Prostate gland (tissue), 2 donors: ENCODE results near the gene NAALADL2.

Source experiments
- CTCF ChIP-seq, 4 experiments: fragments of 200-600 bp in 2 of 4; fragments of 450-650 bp in 2 of 4; sonication (generic) in 2 of 4; IDR thresholded peaks; 1 replicate in 3 of 4; 2 replicates in 1 of 4; pipeline ENCODE4 v1.5.1; 2016 to 2019; ENCODE audit warnings: antibody characterized with exemption in 4 of 4, mild to moderate bottlenecking in 2 of 4, moderate library complexity in 2 of 4
- POLR2A ChIP-seq: fragments of 450-650 bp; IDR thresholded peaks from one replicate; pipeline ENCODE4 v1.6.1; 2016; ENCODE audit warnings: antibody characterized with exemption, mild to moderate bottlenecking

GRCh38 chr3:175521406-175521805 is 662.3 kb downstream of the NAALADL2 start:
- TF ChIP-seq CTCF (IDR thresholded peaks at IDR 0.05) = no peak
- no peak for TF ChIP-seq POLR2A
